Measurements from ENCODE around the gene KIAA1755.

The KIAA1755 gene

DNA sequence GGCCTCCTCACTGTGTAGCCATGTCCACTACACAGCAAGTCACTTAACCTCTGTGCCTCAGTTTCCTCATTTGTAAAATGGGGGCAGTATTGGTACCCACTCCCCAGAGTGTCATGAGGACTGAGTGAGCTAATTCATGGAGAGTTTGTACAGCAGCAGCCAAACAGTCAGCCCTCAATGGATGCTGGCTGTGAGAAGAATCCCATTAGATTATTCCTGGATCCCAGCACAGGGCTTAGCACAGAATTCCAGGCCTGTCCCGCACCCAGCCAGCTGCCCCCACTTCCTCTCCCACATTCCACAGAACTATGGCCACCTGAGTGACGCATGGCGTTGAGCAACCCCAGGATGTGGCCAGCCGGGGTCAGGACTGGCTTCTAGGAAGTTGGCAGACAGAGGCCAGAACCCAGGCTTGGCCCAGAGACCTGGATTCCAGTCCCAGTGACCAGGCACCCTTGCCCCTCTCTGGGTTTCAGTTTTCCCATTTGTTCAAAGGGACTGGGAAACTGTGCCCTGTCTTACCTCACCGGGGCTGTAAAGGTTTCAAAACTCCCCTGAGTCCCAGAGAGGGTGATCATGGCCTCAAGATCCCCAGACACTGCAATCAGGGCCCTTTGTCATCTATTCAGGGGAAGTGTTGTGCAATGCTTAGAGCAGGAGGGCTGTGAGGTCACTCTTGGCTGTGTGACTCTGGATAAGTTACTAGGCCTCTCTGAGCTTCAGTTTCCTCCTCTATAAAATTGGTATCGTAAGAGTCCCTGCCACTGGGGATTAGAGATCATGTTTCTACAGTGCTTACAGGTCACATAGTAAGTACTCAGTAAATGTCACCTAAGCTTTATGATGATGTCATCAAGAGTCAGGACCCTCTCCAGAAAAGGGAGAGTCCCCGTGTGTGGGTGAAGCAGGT is 92.4 kb downstream of the KIAA1755 start:
- no peak for DNase-seq (ENCODE audit: low read depth in 2 of 2, low spot score in 1 of 2)

DNA sequence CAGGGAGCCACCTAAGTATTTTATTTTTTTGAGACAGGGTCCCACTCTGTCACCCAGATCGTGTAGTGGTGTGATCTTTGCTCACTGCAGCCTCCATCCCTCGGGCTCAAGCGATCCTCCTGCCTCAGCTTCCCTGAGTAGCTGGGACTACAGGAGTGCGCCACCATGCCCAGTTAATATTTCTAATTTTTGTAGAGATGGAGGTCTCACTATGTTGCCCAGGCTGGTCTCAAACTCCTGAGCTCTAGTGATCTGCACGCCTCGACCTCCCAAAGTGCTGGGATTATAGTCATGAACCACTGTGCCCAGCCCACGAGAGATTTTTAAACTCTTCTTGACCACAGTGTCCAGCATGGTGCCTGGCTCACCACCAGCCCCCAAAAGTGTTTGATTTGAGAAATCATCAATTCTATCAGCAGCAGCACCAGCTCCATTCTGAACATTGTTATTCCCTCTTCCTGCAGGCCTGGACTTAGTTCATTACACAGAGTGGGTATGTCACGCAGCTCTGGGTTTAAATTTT is 93.1 kb downstream of the KIAA1755 start:
- no peak for DNase-seq (ENCODE audit: low read depth in 2 of 2, low spot score in 1 of 2)

DNA sequence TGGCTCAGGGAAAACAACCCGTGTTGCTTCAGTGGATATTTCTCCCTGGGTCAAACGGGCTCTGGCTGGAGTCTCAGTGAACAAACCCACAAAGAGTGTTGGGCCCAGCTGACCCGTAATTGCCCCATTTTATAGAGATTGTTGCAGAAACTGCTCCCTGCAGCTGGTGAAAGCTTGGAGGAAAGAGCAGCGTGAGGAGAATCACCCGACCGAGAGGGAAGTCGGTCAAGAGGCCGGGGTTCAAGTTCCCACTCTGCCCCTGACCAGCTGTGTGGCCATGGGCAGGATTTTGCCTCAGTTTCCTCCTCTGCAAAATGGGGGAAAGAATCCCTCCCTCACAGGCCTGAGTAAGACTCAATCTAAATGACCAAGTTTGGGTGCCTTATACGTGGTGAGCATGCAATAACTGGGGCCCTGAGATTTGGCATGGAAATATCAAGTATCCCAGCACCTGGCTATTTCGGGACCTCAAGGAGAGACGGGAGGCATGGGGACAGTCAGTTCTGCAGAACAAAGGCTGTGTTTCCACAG is 93.8 kb downstream of the KIAA1755 start:
- no peak for DNase-seq (ENCODE audit: low read depth in 2 of 2, low spot score in 1 of 2)

DNA sequence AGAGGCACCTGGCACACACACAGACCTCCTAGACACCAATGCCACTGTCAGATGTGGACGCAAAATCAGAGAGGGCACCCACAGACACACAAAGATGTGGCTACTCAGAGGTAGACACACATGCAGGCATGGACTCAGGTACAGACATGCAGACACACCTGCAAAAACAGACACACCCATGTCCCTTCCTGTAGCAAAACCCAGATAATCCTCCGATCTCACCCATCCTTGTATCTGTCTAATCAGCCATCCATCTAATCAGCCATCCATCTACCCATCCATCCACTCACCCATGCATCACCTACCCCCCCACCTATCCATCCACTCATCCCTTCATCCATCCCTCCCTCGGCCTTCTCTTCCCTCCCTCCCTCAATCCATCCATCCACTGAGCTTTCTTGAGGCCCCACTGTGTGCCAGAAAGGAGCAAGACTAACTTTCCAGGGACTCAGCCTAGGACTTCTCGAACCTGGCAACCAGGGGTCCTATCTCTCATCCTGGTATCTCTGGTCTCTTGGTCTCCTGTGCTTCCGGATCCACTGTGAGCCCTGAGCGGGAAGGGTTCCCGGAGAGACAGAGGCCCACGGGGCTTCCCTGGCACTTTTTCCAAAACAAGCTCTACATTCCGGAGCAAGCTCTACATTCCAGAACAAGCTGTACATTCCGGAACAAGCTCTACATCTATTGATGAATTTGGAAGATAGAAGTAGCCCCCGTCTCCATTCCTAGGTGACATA is 94.4 kb downstream of the KIAA1755 start:
- DNase-seq (ENCODE audit: low read depth in 2 of 2, low spot score in 1 of 2) = no peak

DNA sequence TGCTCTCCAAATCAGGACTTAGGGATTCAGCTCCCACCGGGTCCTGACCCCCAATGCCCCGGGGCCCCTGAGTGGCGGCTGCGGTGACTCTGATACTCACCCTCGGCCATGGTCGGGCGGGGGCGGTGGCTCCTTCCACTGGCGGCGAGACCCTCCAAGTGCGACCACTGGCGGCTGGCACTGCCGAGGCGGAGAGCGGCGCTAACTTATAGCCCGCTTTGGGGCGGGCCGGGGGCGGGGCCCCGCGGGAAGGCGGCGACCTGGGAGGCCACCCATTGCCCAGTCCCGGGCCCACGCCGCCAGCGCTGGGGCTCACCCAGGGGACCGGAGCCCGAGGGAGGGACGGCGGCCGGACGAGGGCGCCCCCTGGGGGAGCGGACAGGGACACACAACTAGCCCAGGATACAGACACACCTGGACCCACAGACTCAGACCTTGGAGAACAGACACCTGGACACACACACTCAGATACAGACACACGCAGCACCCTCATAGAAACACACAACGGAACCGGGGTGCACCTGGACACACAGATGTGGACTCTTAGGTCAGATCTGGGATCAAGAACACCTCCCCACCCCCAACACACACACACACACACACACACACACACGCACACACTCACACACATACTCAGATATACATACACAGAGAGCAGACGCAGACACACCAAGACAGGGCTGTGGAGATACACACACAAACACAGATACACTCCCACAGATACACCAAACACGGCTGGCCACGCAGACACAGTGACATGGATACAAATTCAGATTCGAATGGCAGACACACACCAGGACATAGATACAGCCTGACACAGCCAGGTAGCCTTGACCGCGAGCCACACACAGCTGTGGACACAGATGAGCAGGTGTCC is 95.2 kb downstream of the KIAA1755 start, which contains the start of gene TGM2:
TGM2 (minus strand) TSS at position 182 of the 877 bp plus-strand sequence; CDS start at position 110, 72 bp downstream.
- DNase-seq (ENCODE audit: low read depth in 2 of 2, low spot score in 1 of 2) = no peak

DNA sequence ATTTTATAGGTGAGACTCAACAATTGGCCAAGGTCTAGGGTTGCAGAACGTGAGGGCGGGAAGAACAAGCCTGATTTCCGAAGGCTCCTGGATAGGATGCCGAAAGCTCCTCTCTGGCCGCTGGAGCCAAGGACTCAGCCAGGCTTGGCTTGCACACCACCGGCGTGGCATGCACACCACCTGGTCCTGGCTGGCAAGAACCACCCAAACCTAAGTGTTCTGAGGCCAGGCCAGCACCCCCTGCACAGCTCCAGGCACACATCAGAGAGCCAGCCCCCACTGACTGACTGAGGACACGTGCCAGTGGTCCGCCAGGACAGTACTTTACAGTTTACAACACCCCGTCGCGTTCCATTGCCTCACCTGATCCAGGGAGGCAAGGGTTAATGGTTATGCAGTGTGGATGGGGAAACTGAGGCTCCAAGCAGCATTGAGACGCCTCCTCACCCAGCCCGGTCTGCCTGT is 95.9 kb downstream of the KIAA1755 start:
- no peak for DNase-seq (ENCODE audit: low read depth in 2 of 2, low spot score in 1 of 2)

DNA sequence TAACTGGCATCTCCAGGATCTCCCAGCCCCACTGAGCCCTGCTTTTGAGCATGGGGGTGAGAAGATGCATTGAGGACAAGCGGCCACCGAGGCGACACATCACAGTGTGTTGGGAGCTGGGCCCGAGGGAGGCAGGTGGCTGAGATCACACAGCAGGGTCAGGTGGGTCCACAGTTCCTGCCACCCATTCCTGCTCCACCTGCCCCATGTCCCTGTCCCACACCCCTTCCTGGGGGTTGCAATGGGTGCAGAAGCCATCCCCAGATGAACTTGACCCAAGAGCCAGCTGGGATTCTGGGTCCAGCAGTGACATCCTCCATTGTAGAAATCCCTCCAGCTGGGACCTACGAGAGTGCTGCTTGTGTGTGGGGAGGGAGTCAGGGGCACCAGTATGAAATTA is 96.5 kb downstream of the KIAA1755 start:
- DNase-seq (ENCODE audit: low read depth in 2 of 2, low spot score in 1 of 2) = no peak

DNA sequence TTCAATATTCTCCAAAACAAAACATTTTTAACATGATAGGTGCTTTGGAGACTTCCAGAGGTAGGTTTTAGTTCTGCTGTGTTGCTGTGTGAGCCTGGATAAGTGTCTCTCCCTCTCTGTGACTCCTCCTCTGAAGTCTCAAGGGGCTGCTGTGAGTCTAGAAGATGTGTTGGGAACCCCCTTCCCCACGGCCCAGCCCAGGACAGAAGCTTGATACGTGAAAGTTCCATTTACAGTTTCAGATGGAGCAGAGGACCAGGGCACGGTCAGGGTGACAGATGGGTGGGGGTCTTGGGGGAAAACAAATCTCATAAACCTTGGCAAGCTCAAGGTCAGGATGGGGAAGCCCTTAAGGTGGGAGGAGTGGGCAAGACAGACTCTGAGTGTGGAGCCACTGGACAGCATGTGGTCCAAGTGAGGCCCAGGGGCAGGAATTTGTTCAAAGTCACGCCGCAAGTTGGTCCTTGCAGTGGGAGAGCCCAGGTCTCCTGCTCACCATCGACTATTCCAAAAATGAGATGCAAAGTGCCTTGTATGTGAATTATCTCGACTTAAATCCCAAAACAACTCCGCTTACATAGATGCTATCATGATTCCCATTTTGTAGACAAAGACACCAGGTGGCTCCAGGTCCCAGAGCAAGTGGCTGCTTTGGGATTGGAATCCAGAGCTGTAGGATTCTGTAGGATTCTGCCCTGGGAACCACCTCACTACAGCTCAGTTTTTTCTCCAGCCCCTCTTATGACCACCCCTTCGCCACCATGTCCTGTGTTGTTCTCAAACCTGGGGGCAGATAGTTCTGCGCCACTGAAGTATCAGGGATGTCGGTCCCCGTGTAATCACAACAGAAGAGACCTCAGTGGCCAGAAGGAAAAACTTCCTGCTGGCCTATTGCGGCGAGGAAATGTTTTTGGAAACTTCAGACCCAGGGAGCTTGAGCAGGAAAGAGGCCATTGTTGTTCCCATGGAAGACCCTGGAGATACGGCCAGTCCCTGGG is 97.4 kb downstream of the KIAA1755 start:
- DNase-seq (ENCODE audit: low read depth in 2 of 2, low spot score in 1 of 2) = no peak

DNA sequence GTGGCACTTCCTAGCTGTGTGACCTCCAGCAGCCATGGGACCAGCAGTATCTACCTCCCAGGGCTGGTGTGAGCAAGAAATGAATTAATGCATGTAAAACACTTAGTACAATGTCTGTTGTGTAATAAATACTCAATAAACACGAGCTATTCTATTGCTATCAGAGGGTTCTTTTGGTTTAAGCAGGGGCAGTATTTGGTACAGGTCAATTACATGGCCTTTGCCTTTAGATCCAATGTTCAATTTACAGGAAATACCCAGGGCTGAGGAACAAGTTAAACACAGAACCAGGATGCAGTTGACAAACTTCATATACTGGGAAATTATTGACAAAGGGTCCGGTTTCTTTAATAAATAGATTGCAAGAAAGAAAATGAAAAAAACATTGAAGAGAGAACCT is 98.4 kb downstream of the KIAA1755 start:
- DNase-seq (ENCODE audit: low read depth in 2 of 2, low spot score in 1 of 2) = no peak

DNA sequence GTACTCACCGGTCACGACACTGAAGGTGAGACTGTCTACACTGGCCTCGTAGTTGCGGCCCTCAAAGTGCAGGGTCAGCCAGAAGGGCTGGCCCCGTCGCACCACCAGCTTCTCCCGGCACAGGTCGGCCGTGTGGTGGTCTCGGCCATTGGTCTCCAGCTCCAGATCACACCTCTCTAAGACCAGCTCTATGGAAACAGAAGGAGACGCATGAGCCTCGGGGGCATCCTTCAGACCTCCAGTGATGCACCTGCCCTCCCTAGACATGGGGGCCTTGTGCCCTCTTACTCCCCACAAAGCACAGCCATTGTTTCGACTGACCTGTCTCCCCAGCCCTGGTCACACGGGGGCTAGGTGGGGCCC is 99.1 kb downstream of the KIAA1755 start:
- DNase-seq (ENCODE audit: low read depth in 2 of 2, low spot score in 1 of 2) = no peak
